CD4-positive, alpha-beta T cell treated with Interleukin-6 for 4 hours (primary cell): ENCODE results near the gene TRAK2.
"Not testable (repeated sequence)": the region's sequence is repeated elsewhere in the genome, so short reads cannot be mapped to it uniquely, and the experiment has no call there.

Experiments used
- DNase-seq: peaks from one replicate; pipeline ENCODE4 v3.0.0-alpha.2; 2020; ENCODE audit warnings: mixed read lengths

The TRAK2 gene

DNA sequence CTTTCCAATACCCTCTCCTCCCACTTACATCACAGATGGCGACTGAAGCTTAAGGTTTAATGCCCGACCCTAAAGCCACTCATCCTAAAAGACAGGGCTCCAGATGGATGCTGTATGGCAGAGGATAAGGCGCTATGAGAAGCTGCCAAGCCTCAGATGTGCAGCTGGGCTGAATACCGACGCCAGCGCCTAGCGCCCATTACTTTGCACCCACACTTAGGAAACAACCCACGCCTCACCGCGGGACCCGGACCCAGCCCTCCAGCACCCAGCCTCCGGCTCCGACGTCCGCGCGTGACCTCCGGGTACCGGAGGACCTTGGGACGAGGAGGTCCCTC is 335 bp downstream of the TRAK2 start:
- DNase-seq = no peak

DNA sequence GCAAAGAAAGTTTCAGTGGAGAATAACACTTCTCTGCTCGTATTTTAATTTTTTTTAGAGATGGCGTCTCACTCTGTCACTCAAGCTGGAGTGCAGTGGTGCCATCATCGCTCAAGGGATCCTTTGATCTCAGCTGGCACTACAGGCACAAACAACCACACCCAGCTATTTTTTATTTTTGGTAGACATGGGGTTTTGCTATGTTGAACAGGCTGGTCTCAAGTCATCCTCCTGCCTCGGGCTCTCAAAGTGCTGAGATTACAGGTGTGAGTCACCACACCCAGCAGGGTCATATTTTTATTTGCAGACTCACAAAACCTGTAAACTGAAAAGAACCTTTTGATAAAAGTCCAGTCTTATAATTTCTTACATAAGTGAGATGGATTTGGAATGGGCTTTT is 2.6 kb downstream of the TRAK2 start:
- peak; percentile 58 for DNase-seq

DNA sequence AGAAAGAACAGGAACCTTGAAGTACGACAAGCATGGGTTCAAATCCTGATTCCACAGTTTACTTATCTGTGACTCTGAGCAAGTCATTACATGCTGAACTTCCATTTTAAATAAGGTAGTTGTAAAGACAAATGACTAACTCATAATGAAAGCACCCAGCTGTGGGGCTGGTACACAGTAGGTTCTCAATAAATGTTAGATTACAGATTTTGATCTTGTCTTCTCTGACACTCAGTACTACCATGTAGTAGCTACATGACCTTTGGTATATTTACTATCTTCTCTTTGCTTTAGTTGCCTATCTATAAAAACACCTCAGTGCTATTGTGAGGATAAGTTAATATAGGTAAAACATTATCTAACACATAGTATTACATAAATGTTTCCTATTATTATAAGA is 3.2 kb downstream of the TRAK2 start:
- DNase-seq = no peak

DNA sequence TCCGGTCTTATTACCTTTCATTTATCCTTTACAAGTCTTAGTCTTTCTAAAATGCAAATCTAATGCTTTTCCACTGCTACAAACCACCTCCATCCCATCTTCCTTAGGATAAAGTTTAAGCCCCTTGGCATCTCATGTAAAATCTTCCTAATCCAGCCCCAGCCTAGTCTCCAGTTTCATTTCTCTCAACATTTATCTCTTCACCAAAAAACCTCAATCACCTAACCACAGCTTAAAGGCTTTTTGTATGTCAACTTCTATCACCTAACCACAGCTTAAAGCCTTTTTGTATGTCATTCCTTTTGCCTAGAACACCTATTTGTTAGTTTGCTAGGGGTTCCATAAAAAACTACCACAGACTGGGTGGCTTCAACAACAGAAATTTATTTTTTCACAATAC is 4.2 kb downstream of the TRAK2 start:
- no peak for DNase-seq

DNA sequence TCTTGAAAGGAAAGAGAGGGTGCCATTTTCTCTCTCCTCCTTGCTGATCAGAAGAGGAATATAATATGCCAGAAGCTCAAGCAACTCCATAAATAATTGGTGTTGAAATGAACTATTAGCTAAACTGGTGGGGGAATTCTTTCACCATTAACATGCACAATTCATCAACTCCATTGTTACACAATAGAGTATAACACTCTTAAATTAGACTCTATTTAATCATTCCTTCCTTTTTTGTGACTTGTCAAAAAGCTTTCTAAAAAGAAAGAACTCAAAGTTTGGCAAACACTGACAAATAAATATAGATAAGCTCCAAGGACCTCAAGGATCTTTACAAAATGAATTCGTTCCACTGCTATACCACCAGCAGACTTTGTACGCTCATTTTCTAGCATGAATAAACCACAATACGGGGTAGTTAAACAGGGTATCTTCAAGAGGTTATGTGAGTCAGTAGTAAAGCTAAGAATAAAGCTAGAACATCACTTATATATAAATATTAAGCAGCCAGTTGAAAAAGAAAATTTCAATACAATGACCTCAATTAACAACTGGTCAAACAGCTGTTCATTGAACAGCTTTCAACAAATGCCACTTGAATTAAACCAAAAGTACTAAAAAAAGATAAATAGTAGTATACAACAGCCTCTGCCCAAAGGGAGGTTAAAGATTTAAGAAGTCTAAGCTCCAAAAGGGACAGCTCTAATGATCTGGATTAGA is 6.4 kb downstream of the TRAK2 start:
- no peak for DNase-seq

DNA sequence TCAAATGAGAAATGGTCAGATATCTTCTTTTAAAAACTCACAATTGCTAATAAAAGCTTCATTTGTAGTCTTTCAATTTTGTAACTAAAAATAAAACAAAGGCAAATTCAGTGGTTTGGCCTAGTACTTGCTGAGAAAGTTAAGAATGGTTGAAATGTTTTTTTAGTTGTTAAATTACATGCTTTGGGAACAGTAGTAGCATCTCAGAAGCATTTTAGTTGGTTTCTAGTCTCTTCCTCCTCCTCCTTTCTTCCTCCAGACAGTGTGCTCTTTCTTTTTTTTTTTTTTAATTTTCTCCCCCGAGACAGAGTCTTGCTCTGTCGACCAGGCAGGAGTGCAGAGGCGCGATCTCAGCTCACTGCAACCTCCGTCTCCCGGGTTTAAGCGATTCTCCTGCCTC is 9.8 kb downstream of the TRAK2 start:
- no peak for DNase-seq

DNA sequence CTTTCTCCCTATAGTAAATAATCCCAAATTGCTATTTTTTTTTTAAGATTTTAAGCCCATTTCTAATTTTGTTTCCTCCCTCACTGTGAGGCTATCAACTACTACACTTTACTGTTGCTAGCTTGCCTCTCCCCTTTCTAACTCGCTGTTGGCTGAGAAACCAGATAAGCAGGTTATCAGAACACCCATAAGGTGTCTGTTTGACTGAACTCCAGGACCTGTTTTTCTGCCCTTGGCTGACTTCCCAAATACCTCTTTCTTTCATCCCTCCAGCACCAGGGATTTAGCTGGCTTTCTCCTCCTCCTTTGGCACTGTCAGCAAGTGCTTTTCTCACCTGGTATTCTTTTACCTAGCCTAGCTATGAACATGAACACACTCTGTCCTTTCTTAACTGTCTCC is 11.1 kb downstream of the TRAK2 start:
- no peak for DNase-seq

DNA sequence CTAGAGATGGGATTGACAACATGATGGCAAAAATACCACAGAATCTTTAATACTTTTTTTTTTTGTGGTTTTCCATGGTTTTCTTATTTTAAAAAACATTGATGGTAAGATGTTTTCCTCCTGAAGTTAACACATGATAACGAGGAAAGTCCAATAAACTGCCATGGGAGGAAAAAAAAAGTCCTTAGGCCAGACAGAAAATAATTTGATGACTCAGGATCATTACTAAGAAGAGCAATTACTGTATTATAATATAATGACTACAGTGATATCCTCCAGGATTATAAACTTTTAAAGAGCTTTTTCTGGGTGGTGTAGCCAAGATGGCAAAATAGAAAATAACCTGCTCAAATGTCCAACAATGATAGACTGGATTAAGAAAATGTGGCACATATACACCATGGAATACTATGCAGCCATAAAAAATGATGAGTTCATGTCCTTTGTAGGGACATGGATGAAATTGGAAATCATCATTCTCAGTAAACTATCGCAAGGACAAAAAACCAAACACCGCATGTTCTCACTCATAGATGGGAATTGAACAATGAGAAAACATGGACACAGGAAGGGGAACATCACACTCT is 11.8 kb downstream of the TRAK2 start:
- not testable (repeated sequence) for DNase-seq

DNA sequence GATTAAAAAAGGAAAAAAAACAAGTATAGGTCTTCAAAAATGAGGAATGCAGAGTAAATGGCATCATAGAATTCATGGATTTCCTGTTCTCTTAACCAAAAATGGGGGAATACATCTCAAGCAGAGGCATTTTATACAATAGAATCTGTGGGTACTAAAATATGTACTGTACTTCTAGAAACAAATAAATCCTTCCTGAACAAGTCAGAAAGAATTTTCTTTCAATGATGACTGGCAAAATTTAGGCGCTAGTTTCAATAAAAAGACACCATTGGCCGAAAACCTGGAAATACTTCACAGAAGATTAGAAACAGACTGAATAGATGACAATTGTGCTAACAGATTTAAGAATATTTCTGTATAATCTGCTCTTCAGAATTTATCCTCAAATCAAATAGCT is 15.1 kb downstream of the TRAK2 start:
- no peak for DNase-seq

DNA sequence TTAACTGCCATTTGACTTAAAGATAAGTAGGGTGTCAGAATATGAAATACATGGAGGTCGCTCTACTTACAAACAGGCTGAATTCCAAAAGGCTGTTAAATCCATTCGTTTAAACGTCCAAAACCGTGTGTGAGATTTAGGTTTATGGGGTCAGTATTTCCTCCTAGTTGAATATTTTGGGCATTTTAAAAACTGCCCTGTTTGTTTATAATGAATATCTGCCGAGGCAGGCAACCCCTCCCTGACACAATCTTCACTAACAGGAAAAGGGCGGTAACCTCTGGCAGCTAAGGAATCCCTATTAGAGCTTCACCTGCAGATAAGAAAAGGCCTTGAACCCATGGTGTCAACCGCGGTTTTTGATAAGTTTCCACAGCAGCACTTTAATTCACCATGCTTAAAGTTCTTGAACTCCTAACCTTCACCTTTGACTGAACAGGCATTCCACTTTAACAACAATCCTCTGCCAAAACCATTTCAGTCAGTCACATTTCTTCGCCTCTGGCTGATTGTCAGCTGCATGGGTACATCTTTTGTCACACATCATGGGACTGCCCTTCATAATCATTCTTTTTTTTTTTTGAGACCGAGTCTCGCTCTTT is 17.8 kb downstream of the TRAK2 start:
- DNase-seq = peak; percentile 15

DNA sequence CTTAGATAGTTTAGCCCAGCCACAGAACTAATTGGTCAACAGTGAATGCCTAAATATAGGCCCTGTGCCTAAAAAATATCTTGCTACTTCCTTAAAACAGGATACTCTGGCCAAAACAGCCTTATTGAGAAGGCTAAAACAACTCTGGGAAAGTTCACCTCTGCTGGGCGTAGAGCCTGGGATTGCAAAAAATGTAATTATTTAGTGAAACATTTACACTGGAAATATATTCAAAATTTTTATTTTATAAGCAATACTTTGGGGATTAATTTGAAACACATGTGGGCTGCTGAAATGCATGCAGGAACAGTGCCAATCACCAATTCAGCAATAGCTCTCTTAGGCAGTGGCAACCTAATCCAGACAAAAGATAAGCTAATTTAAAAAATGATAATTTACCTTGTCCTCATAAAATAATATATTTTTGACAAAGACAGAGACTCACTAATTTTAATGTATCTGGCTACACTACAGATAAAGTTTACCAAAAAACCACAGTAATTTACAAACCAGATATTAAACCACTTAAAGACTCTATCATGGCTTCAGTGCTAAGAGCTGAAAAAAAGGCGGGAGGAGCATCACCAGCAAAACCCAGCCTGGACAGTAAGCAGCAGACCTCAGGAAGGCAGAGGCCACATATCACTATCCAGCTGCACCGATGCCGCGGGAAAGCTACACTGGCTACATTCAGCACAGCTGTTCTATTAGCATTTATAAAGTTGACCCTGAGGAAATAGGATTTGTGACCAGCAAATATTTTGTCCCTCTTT is 18.5 kb downstream of the TRAK2 start:
- DNase-seq = no peak

DNA sequence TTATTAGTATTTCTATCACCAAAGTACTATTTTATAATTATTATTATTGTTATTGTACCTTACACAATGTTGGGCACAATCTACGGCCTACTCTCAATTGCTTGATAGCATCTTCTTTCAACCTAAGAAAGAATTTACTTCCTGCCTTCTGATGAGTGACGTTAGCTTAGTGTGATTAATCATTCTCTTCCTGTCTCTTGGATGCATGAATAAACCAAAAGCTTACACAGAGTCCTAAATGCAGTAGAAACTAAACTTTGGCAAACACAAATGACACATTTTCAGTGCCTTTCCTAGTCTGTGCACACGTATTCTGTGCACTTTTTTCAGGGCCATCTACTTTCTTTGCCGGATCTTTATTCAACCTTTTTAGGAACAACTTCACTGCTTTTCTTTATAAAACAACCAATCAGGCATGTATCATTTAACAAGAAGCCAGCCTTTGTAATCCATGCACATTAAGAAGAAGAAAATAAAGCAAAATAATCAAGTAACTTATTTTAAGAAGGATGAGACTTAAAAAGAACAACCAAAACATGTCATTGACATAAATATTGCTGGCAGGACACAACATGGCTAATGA is 19.1 kb downstream of the TRAK2 start:
- DNase-seq = no peak

DNA sequence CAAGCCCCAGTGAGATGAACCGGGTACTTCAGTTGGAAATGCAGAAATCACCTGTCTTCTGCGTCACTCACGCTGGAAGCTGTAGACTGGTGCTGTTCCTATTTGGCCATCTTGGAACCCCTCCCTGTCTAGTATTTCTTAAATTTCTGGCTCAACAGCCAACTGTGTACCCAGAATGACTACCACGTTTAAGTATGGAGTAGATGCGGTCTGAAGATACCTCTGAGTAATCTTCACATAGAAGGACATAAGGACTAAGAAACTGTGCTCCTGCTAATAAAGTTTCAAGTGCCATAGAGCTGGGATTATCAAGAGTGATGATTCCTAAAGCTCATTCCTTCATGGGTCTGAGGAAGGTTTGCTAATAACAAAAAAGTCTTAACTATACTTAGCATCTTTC is 20.4 kb downstream of the TRAK2 start:
- no peak for DNase-seq

DNA sequence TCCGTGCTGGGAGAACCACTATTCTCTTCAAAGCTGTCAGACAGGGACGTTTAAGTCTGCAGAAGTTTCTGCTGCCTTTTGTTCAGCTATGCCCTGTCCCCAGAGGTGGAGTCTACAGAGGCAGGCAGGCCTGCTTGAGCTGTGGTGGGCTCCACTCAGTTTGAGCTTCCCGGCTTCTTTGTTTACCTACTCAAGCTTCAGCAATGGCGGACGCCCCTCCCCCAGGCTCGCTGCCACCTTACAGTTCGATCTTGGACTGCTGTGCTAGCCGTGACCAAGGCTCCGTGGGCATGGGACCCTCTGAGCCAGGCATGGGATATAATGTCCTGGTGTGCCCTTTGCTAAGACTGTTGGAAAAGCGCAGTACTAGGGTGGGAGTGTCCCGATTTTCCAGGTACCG is 20.9 kb downstream of the TRAK2 start:
- DNase-seq = not testable (repeated sequence)

DNA sequence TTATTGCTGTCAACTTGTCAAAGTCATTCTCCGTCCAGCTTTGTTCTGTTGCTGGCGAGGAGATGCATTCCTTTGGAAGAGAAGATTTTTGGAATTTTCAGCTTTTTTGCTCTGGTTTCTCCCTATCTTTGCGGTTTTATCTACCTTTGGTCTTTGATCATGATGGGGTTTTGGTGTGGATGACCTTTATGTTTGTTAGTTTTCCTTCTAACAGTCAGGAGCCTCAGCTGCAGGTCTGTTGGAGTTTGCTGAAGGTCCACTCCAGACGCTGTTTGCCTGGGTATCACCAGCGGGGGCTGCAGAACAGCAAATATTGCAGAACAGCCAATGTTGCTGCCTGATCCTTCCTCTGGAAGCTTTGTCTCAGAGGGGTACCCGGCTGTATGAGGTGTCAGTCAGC is 21.4 kb downstream of the TRAK2 start:
- not testable (repeated sequence) for DNase-seq

DNA sequence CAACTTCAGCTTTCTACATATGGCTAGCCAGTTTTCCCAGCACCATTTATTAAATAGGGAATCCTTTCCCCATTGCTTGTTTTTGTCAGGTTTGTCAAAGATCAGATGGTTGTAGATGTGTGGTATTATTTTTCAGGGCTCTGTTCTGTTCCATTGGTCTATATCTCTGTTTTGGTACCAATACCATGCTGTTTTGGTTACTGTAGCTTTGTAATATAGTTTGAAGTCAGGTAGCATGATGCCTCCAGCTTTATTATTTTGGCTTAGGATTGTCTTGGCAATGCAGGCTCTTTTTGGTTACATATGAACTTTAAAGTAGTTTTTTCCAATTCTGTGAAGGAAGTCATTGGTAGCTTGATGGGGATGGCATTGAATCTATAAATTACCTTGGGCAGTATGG is 22.9 kb downstream of the TRAK2 start:
- DNase-seq = not testable (repeated sequence)

DNA sequence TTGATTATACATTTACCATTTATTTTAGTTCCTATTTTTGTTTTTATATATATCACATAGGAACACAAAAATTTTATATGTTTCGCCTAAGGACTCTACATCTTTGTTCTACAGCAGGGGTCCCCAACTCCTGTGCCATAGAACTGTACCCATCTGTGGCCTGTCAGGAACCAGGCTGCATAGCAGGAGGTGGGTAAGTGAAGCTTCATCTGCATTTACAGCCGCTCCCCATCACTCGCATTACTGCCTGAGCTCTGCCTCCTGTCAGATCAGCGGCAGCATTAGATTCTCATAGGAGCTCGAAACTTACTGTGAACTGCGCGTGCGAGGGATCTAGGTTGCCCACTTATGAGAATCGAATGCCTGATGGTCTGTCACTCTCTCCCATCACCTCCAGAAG is 25.3 kb downstream of the TRAK2 start:
- DNase-seq = no peak

DNA sequence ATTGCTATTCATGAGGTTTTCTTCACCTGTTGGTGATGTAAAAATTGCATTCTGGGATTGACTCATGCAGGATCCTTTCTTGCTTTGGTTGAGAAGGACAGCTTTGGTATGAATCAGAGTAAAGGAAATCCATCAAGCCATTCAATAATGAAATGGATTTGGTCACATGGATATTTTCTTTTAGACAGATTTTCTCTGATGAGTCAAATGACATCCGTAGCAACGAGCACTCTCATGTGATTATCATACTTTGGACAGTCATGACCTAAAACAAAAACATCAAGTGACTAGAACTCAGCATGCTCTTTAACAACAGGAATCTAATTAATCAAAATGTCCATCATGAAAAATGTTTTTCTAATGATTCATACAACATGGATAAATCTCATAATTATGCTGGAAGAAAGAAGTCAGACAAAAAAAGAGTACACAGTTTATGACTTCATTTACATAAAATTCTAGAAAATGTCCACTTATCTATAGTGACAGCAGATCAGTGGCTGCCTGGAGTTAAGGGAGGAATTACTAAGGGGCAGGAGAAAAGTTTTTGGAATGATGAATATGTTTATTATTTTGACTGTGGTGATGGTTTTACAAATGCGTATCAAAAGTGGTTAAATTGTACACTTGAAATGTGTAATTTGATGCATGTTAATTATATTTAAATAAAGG is 30.7 kb downstream of the TRAK2 start:
- no peak for DNase-seq

DNA sequence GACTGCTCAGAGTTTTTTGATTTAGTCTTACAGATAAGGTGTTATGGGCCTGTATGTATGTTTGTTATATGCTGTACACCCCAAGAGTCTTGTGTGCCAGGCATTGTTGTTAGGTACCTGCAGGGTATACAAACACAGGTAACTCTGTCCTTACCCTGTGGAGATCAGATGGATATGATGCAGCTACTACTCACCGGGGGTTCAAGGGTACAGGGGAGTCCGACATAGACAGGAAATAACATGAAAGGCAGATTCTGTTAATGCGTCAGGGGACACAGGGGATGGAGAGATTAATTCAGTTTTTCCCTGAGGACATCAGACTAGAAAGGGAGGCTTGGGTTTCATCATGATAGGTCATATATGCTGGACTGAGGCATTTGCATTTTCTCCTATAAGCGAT is 31.3 kb downstream of the TRAK2 start:
- no peak for DNase-seq

DNA sequence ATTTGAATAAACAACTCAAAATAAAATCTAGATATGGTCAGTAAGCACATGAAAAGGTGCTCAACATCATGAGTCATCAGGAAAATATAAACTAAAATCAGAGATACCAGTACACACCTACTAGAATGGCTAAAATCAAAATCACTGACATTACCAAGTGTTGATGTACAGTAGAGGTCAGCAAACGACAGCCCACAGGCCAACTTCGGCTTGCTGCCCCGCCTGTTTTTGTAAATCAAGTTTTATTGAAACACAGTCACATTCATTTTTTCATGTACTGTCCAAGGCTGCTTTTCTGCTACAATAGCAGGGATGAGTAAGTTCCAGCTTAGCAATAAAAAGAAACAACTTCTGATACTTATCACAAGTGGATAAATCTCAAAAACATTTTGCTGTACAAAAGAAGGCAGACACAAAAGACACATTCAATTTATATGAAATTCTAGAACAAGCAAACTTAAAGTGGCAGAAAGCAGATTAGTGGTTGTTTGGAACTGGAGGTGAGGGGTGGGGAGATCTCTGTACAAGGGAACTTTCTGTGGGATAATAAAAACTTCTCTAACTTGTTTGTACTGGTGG is 32.1 kb downstream of the TRAK2 start:
- DNase-seq = peak; percentile 19

DNA sequence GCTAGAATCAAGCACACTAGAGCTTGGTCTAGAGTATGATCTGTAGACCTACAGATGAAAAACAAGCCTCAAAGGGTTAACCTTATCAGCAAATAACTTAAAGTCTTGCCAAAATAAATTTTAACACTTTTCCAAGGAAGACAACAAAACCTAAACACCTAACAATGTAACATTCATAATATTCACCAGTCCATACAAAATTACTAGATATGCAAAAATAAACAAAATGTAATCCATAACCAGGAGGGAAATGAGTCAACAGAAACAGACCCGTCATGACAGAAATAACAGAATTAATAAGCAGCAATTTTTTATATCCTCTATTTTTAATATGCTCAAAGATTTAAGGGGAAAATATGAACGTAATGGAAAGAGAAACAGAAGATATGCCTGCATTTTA is 36.1 kb downstream of the TRAK2 start:
- no peak for DNase-seq
